Stimulated activated CD4-positive, alpha-beta T cell treated with anti-CD3 and anti-CD28 coated beads, Interleukin-12 subunit alpha, Interleukin-12 subunit beta, amount 100 ng/mL, for 48 hours (primary cell): ENCODE data around the gene TIMM50.
"Not testable (repeated sequence)": the region's sequence is repeated elsewhere in the genome, so short reads cannot be mapped to it uniquely, and the experiment has no call there.

ENCODE experiments used
- DNase-seq, 3 donors: peaks; one replicate each; pipeline ENCODE4 v3.0.0-alpha.2; 2020; ENCODE audit warnings: low read depth in 2 of 3, low spot score in 1 of 3

Gene TIMM50

GRCh38 chr19:39469036-39469435, 11.6 kb upstream of the TIMM50 start:
- DNase-seq = no peak

- DNase-seq = no peak
Measured at GRCh38 chr19:39469567-39469966, 11.1 kb upstream of the TIMM50 start.

GRCh38 chr19:39470724-39471339, 9.8 kb upstream of the TIMM50 start:
- no peak for DNase-seq

GRCh38 chr19:39471756-39472536, 8.7 kb upstream of the TIMM50 start:
- no peak for DNase-seq

- no peak for DNase-seq
Measured at GRCh38 chr19:39472746-39473442, 7.7 kb upstream of the TIMM50 start.

GRCh38 chr19:39473443-39473960, 7.1 kb upstream of the TIMM50 start:
- no peak for DNase-seq

GRCh38 chr19:39474139-39474620, 6.5 kb upstream of the TIMM50 start:
- DNase-seq = peak; percentile 32 to 69 (median 60)

GRCh38 chr19:39475748-39476147, 4.9 kb upstream of the TIMM50 start:
- DNase-seq = no peak

- not testable (repeated sequence) for DNase-seq
Measured at GRCh38 chr19:39479319-39479801, 1.3 kb upstream of the TIMM50 start.

- no peak for DNase-seq
Measured at GRCh38 chr19:39479916-39480315, 722 bp upstream of the TIMM50 start.

- no peak for DNase-seq
Measured at GRCh38 chr19:39481229-39481545, 549 bp downstream of the TIMM50 start.

- no peak for DNase-seq
Measured at GRCh38 chr19:39481676-39482075, 1.0 kb downstream of the TIMM50 start.

- DNase-seq = no peak
Measured at GRCh38 chr19:39483141-39483540, 2.5 kb downstream of the TIMM50 start.

- no peak for DNase-seq
Measured at GRCh38 chr19:39489756-39490155, 9.1 kb downstream of the TIMM50 start.

GRCh38 chr19:39492225-39492624, 11.6 kb downstream of the TIMM50 start:
- DNase-seq = no peak

GRCh38 chr19:39492788-39493187, 12.2 kb downstream of the TIMM50 start:
- DNase-seq = no peak

GRCh38 chr19:39494661-39495060, 14.0 kb downstream of the TIMM50 start:
- DNase-seq = no peak

GRCh38 chr19:39496063-39496462, 15.4 kb downstream of the TIMM50 start:
- DNase-seq = no peak

- no peak for DNase-seq
Measured at GRCh38 chr19:39497701-39497995, 17.0 kb downstream of the TIMM50 start.

GRCh38 chr19:39497996-39498797, 17.6 kb downstream of the TIMM50 start:
- no peak for DNase-seq
